Muscle layer of colon (tissue), 2 donors: ENCODE measurements around the gene RPS6KA2.
A peak's percentile ranks its signal among the peaks of the same experiment; 100 is the strongest.

Source experiments
- H3K27ac ChIP-seq: one replicate; pipeline ENCODE4 v1.7.0; 2013; ENCODE audit warnings: low read depth, mild to moderate bottlenecking, low read length, moderate library complexity
- H3K27me3 ChIP-seq, 2 donors: one replicate each; pipeline ENCODE4 v1.7.0; 2013; ENCODE audit warnings: low read length in 2 of 2, mild to moderate bottlenecking in 2 of 2; ENCODE audit not compliant: insufficient read depth in 2 of 2, control insufficient read depth in 1 of 2
- H3K36me3 ChIP-seq: one replicate; pipeline ENCODE4 v1.7.0; 2013; ENCODE audit warnings: mild to moderate bottlenecking, low read length; ENCODE audit not compliant: insufficient read depth
- H3K4me1 ChIP-seq: one replicate; pipeline ENCODE4 v1.7.0; 2013; ENCODE audit warnings: mild to moderate bottlenecking, low read length; ENCODE audit not compliant: insufficient read depth
- H3K4me3 ChIP-seq, 2 donors: one replicate each; pipeline ENCODE4 v1.7.0; 2013; ENCODE audit warnings: low read length in 2 of 2, low read depth in 1 of 2, mild to moderate bottlenecking in 1 of 2, moderate library complexity in 1 of 2
- H3K9ac ChIP-seq: one replicate; pipeline ENCODE4 v1.7.0; 2013; ENCODE audit warnings: low read length
- H3K9me3 ChIP-seq: one replicate; pipeline ENCODE4 v1.7.0; 2013; ENCODE audit warnings: mild to moderate bottlenecking, low read length
- donor health status: abdominal sarcoma.
- donor health status: Adenocarcinoma of cecum.

The RPS6KA2 gene

GRCh38 chr6:166466178-166467122, 160.6 kb downstream of the RPS6KA2 start:
- H3K9me3 ChIP-seq = no peaks in the 10 kb centered on the region
- no peaks in the 10 kb centered on the region for H3K36me3 ChIP-seq
- peak overlapping the region; percentile 48 for H3K27ac ChIP-seq
- peak overlapping the region; percentile 2 for H3K9ac ChIP-seq
- H3K27me3 ChIP-seq = no peaks in the 10 kb centered on the region
- H3K4me3 ChIP-seq = peak overlapping the region in 1 of 2 donors; percentile 26
- peaks cover 14% of the 10 kb centered on the region for H3K4me1 ChIP-seq

- peak overlapping the region; percentile 2 for H3K9ac ChIP-seq
- H3K9me3 ChIP-seq = no peaks in the 10 kb centered on the region
- H3K36me3 ChIP-seq = no peaks in the 10 kb centered on the region
- H3K4me3 ChIP-seq = peak overlapping the region in 1 of 2 donors; percentile 26
- peak overlapping the region; percentile 48 for H3K27ac ChIP-seq
- H3K4me1 ChIP-seq = peaks cover 14% of the 10 kb centered on the region
- H3K27me3 ChIP-seq = no peaks in the 10 kb centered on the region
Observed at GRCh38 chr6:166465671-166466087, 161.4 kb downstream of the RPS6KA2 start.

GRCh38 chr6:166465003-166465399, 162.1 kb downstream of the RPS6KA2 start:
- Histone ChIP-seq H3K9me3 (no peaks in the 10 kb centered on the region), H3K9ac (no peak overlapping the region), H3K27ac (no peak overlapping the region), H3K4me3 (no peak overlapping the region), H3K27me3 (no peaks in the 10 kb centered on the region), H3K4me1 (peaks cover 14% of the 10 kb centered on the region), H3K36me3 (no peaks in the 10 kb centered on the region)

GRCh38 chr6:166464068-166465002, 162.7 kb downstream of the RPS6KA2 start:
- H3K27ac ChIP-seq = no peak overlapping the region
- no peak overlapping the region for H3K9ac ChIP-seq
- H3K36me3 ChIP-seq = no peaks in the 10 kb centered on the region
- H3K27me3 ChIP-seq = no peaks in the 10 kb centered on the region
- H3K4me1 ChIP-seq = peaks cover 14% of the 10 kb centered on the region
- no peaks in the 10 kb centered on the region for H3K9me3 ChIP-seq
- no peak overlapping the region for H3K4me3 ChIP-seq

GRCh38 chr6:166463359-166464067, 163.5 kb downstream of the RPS6KA2 start:
- Histone ChIP-seq H3K27me3 (no peaks in the 10 kb centered on the region), H3K9me3 (no peaks in the 10 kb centered on the region), H3K36me3 (no peaks in the 10 kb centered on the region), H3K4me3 (no peak overlapping the region), H3K9ac (no peak overlapping the region), H3K27ac (no peak overlapping the region), H3K4me1 (peaks cover 14% of the 10 kb centered on the region)

GRCh38 chr6:166462461-166463135, 164.5 kb downstream of the RPS6KA2 start:
- no peak overlapping the region for H3K4me3 ChIP-seq
- peaks cover 14% of the 10 kb centered on the region for H3K4me1 ChIP-seq
- H3K27ac ChIP-seq = no peak overlapping the region
- H3K27me3 ChIP-seq = no peaks in the 10 kb centered on the region
- H3K9ac ChIP-seq = no peak overlapping the region
- no peaks in the 10 kb centered on the region for H3K36me3 ChIP-seq
- no peaks in the 10 kb centered on the region for H3K9me3 ChIP-seq

GRCh38 chr6:166461821-166462460, 165.1 kb downstream of the RPS6KA2 start:
- Histone ChIP-seq H3K9me3 (no peaks in the 10 kb centered on the region), H3K4me3 (no peak overlapping the region), H3K36me3 (no peaks in the 10 kb centered on the region), H3K27me3 (no peaks in the 10 kb centered on the region), H3K4me1 (peaks cover 14% of the 10 kb centered on the region), H3K27ac (no peak overlapping the region), H3K9ac (no peak overlapping the region)

- H3K9ac ChIP-seq = no peak overlapping the region
- H3K4me1 ChIP-seq = peaks cover 5% of the 10 kb centered on the region
- no peak overlapping the region for H3K4me3 ChIP-seq
- H3K27me3 ChIP-seq = no peaks in the 10 kb centered on the region
- no peaks in the 10 kb centered on the region for H3K36me3 ChIP-seq
- no peak overlapping the region for H3K27ac ChIP-seq
- no peaks in the 10 kb centered on the region for H3K9me3 ChIP-seq
Observed at GRCh38 chr6:166460473-166461437, 166.3 kb downstream of the RPS6KA2 start.

- H3K36me3 ChIP-seq = no peaks in the 10 kb centered on the region
- no peak overlapping the region for H3K4me3 ChIP-seq
- no peak overlapping the region for H3K9ac ChIP-seq
Observed at GRCh38 chr6:166459906-166460305, 167.1 kb downstream of the RPS6KA2 start.

More at GRCh38 chr6:166459906-166460305, 167.1 kb downstream of the RPS6KA2 start:
- Histone ChIP-seq H3K27ac (no peak overlapping the region), H3K4me1 (no peaks in the 10 kb centered on the region), H3K9me3 (no peaks in the 10 kb centered on the region), H3K27me3 (no peaks in the 10 kb centered on the region)
